A549 (cell line): Measurements from ENCODE around the gene NPW.

Experiments
- BHLHE40 ChIP-seq: IDR thresholded peaks from 2 replicates; pipeline ENCODE4 v1.6.1; 2012; ENCODE audit warnings: low read depth, low read length, inconsistent platforms
- CTCF ChIP-seq: fragments of >200 bp; sonication (Bioruptor Twin); formaldehyde crosslinking; IDR thresholded peaks from 3 replicates; pipeline ENCODE4 v1.5.1; 2016
- EHMT2 ChIP-seq: fragments of 200-600 bp; sonication (generic); IDR thresholded peaks from 2 replicates; pipeline ENCODE4 v1.6.1; 2016; ENCODE audit warnings: antibody characterized with exemption, low read depth, mild to moderate bottlenecking, moderate library complexity
- HEYL ChIP-seq: fragments of 250-450 bp; sonication (Bioruptor Pico); IDR thresholded peaks from 2 replicates; pipeline ENCODE4 v1.8.0; 2021; ENCODE audit warnings: mild to moderate bottlenecking, moderate library complexity
- POLR2AphosphoS2 ChIP-seq: conservative IDR thresholded peaks from 2 replicates; pipeline ENCODE4 v1.6.1; 2012; ENCODE audit warnings: low read length, improper control_type of control experiment, inconsistent platforms
- RFX5 ChIP-seq: fragments of 450-650 bp; IDR thresholded peaks from 2 replicates; pipeline ENCODE4 v1.7.1; 2014; ENCODE audit warnings: antibody characterized with exemption, mild to moderate bottlenecking, moderate library complexity
- SMC3 ChIP-seq: fragments of >200 bp; sonication (Bioruptor Twin); formaldehyde crosslinking; IDR thresholded peaks from 3 replicates; pipeline ENCODE4 v1.6.1; 2018; ENCODE audit warnings: inconsistent platforms
- TF ChIP-seq, protein P1 (sequence below): fragments of 200-600 bp; sonication (generic); IDR thresholded peaks from 2 replicates; pipeline ENCODE4 v1.6.1; 2016; ENCODE audit warnings: antibody characterized with exemption, mild to moderate bottlenecking, moderate library complexity

GRCh38 chr16:2005646-2006045 is 13.9 kb upstream of the NPW start:
- TF ChIP-seq, protein P1, sequence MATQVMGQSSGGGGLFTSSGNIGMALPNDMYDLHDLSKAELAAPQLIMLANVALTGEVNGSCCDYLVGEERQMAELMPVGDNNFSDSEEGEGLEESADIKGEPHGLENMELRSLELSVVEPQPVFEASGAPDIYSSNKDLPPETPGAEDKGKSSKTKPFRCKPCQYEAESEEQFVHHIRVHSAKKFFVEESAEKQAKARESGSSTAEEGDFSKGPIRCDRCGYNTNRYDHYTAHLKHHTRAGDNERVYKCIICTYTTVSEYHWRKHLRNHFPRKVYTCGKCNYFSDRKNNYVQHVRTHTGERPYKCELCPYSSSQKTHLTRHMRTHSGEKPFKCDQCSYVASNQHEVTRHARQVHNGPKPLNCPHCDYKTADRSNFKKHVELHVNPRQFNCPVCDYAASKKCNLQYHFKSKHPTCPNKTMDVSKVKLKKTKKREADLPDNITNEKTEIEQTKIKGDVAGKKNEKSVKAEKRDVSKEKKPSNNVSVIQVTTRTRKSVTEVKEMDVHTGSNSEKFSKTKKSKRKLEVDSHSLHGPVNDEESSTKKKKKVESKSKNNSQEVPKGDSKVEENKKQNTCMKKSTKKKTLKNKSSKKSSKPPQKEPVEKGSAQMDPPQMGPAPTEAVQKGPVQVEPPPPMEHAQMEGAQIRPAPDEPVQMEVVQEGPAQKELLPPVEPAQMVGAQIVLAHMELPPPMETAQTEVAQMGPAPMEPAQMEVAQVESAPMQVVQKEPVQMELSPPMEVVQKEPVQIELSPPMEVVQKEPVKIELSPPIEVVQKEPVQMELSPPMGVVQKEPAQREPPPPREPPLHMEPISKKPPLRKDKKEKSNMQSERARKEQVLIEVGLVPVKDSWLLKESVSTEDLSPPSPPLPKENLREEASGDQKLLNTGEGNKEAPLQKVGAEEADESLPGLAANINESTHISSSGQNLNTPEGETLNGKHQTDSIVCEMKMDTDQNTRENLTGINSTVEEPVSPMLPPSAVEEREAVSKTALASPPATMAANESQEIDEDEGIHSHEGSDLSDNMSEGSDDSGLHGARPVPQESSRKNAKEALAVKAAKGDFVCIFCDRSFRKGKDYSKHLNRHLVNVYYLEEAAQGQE: no peak
- TF ChIP-seq BHLHE40 (no peak), CTCF (peak; percentile 14; the same call in 1 of the 3 replicates), RFX5 (no peak), SMC3 (no peak), HEYL (no peak), EHMT2 (no peak), POLR2AphosphoS2 (no peak)
